NCI-H226 (cell line): ENCODE measurements around the gene GBGT1.
"Not testable (repeated sequence)": the region's sequence is repeated elsewhere in the genome, so short reads cannot be mapped to it uniquely, and the experiment has no call there.

Source experiments
- DNase-seq: peaks from one replicate; pipeline ENCODE4 v3.0.0-alpha.2; 2015

GBGT1 gene

GRCh38 chr9:133194597-133194996 is 30.9 kb upstream of the GBGT1 start:
- no peak for DNase-seq

GRCh38 chr9:133191989-133192388 is 28.3 kb upstream of the GBGT1 start:
- no peak for DNase-seq

DNA sequence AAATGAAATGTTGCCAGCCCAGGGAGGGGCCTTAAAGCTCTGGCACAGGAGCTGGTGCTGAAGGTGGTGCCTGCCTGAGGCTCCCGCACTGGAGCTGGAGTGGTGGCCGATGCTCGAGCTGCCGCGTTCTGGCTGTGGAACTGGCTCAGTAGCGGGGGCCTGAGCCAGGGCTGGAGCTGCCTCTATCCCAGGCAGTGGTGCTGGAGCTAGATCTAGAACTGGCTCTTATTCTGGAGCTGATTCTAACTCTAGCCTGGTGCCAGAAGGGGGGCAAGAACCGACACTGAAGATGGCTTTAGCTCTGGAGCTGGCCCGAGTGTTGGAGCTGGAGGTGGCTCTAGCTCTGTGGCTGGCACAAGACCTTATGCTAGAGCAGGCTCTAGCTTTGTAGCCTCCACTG is 26.1 kb upstream of the GBGT1 start:
- DNase-seq, result no peak

DNA sequence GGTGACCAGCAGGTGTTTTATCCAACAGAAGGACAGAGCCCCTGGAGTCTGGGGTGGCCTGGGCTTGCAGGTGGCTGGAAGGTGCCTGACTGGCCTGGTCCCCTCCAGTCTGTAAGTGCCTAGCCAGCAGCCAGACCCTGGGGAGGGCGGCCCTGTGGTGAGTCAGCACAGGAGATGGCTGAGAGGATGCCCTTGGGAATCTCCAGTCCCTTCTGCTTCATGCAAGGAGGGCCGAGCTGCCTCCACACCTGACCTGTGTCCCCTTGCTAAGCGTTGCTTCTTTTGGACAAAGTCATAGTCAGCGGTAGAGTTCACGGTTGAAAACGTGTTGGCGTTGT is 25.1 kb upstream of the GBGT1 start:
- no peak for DNase-seq

- DNase-seq, result no peak
Observed at GRCh38 chr9:133188006-133188842, 24.5 kb upstream of the GBGT1 start.

GRCh38 chr9:133187561-133188005 is 23.9 kb upstream of the GBGT1 start:
- no peak for DNase-seq

GRCh38 chr9:133186736-133187135 is 23.0 kb upstream of the GBGT1 start:
- DNase-seq, result no peak

DNA sequence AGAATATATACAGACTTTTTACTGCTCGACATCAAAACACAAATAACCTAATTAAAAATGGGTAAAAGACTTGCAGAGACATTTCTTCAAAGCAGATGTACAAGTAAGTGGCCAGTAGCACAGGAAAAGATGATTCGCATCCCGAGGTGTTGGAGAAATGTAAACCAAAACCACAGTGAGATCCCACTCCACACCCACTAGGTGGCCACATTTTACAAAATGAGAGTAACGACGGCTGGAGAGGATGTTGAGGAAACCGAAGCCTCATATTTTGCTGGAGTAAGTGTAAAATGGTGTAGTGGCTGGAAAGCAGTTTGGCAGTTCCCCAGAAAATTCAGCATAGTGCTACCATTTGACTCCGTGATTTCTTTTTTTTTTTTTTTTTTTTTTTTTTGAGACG is 21.3 kb upstream of the GBGT1 start:
- peak; percentile 70 for DNase-seq

GRCh38 chr9:133182151-133182550 is 18.4 kb upstream of the GBGT1 start:
- DNase-seq, result no peak

- no peak for DNase-seq
Observed at GRCh38 chr9:133181561-133181960, 17.8 kb upstream of the GBGT1 start.

GRCh38 chr9:133180953-133181352 is 17.2 kb upstream of the GBGT1 start:
- DNase-seq, result no peak

DNA sequence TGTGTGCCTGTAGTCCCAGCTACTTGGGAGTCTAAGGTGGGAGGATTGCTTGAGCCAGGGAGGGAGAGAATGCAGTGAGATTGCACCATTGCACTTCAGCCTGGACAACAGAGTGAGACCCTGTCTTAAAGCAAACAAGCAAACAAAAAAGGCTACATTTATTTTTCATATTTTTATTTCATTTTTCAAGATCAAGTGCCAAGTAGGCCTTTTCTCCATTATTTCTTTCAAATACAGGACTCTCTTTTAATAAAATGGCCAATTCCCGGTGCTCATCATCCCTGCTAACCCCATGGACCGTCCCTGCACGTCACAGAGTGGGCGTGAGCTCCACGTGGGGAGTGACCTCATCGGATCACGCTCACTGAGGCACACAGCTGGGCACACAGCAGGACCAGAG is 9.3 kb upstream of the GBGT1 start:
- DNase-seq, result no peak

DNA sequence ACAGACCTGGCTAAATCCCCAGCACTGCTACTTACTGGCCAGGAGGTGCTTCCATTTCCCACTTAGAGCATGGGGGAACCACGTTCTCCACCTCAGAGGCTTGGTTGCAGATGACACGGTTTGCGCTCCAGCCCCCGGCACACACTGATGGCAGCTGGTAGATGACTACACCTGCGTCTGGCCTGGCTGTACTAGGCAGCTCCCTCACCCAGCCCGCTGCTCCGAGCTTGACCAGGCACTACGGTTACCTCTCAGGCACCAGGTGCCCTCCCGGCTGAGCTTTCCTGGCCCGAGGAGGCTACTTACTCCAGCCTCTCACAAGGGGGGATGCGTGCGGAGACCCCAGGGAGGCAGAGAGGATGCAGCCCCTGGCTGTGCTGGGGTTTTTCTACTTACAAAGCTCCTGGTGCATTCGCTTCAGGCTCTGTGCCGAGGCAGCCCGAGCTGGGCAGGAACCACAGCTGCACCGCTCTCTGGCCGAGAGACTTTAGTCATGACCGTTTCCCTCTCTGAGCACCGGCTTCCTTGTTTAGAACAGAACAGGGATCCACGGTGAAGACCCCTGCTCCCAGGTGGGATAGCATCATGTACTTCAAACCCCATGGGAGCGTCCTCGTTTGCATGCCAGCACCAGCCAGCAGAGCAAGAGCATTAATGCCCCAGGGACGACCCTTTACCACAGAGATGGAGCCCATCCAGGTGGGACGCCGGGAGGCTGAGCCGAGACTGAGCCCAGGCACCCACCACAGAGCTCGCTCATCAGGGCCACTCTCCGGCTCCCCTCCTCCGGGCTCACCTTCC is 7.6 kb upstream of the GBGT1 start:
- no peak for DNase-seq

DNA sequence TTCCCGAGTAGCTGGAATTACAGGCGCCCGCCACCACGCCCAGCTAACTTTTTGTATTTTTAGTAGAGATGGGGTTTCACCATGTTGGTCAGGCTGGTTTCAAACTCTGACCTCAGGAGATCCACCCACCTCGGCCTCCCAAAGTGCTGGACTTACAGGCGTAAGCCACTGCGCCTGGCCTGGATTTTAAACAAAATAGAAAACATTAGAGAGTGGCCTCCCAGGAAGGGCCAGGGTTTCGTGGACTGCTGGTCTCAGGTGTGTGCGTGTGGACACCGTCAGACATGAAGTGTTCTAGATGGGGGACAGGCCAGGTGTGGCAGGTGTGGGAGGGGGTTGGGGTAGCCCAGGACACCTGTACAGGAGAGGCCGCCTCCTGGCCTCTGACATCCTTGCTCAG is 7.0 kb upstream of the GBGT1 start:
- no peak for DNase-seq

- DNase-seq, result not testable (repeated sequence)
Observed at GRCh38 chr9:133169687-133170086, 6.0 kb upstream of the GBGT1 start.

DNA sequence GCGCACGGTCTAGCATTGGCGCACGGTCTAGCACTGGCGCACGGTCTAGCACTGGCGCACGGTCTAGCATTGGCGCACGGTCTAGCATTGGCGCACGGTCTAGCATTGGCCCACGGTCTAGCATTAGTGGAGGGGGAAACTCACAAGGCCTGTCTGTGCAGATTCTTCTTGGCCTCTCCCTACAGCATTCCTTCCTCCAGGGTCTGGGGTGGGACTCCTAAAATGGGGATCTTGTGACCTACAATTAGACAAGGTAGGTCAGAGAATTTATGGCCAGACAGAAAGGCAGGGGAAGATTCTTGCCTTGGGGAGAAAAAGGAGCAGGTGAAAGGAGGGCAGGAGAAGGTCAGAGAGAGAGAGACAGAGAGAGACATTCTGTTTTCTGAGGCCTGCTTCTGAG is 5.4 kb upstream of the GBGT1 start:
- no peak for DNase-seq

- DNase-seq, result no peak
Observed at GRCh38 chr9:133168432-133168831, 4.7 kb upstream of the GBGT1 start.

DNA sequence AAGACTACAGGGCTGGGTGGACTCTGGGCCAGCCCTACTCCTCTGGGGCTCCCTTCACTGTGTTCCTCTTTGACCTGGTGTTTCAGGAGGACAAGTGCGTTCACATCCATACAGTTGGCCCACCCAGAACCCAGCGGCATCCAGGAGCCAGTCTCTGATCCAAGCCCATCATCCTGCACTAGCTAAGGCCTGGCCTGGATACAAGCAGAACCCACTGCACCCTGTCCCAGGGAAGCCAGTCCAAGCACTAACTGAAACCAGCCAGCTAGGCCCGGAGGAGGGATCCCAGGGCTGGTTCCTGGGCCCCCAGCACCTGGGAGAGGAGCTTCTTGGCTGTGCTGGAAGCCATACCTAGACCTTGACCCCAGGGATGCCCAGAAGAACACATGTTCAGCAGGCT is 4.1 kb upstream of the GBGT1 start:
- DNase-seq, result no peak

DNA sequence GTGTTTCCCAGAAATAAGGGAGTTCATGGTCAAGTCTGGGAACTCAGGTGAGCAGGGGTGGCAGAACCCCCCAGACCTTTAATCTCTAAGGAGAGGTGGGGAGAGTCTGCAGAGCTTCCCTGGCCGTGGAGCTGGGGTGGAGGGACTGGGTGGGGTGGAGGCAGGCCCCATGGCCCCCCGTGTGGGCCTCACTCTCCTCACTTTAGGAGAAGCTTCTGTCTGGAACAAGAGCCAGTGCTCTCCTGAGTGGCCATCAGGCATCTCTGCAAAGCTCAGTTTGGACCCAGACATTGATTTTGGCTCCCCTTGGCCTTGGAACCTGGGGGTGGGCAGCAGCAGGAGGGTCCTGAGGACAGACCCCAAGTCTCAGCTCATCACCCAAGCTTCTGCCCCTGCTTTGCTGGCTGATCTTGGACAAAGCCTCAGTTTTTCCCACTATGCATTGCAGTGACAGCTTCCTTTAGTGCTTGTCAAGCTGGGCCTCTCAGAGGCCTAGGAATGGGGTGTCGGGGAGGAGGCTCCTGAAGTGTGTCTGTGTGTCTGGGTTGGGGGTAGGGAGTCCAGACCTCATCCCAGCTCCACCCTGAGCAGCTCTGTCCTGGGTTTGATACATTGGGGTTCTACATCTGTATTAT is 3.5 kb upstream of the GBGT1 start:
- no peak for DNase-seq

DNA sequence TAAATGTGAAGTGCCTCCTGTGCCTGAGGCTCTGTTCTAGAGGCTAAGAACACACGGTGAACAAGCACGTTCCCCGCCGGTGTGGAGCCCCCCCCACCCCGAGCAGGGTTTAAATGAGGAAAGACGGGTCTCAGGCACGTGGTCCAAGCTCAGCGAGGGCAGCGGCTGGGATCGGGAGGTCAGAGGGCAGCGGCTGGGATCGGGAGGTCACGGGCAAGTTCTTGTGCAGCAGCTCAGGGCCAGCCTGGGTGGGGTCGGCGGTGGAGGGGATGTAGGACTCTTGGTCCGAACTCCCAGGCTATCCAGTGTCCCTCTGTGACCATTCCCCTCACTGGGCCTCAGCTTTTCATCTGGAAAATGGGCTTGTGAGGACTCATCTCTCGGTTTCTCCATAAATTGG is 2.7 kb upstream of the GBGT1 start:
- DNase-seq, result no peak

DNA sequence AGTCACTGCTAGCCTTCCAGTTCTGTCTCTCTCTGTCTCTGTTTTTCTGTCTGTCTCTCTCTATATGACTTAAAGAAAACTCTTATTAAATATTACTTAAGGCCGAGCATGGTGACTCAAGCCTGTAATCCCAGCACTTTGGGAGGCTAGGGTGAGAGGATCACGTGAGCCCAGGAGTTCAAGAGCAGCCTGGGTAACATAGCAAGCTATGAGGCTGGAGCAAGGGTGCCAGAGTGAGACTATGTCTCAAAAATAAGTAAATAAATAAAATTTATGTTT is 1.7 kb upstream of the GBGT1 start:
- no peak for DNase-seq

DNA sequence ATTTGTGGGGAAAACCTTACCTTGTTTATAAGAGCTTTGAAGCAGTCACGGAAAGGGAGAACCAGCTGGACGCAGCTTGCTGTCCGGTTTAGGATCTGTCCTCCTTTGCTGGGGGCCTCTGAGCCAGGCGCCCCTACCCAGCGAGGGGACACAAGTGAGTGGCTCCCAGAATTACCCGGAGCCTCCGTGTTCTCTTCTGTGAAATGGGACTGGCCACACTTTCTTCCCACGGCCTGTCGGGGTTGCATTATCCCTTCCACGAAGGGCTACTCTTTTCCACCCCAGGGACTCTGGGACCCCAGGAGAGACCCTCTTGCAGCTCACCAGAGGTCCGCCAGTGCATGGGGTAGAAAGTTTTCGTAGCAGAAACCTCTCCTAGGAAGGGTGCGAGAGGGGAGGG is 477 bp upstream of the GBGT1 start:
- DNase-seq, result no peak

- no peak for DNase-seq
Observed at GRCh38 chr9:133162861-133163503, 732 bp downstream of the GBGT1 start.

- no peak for DNase-seq
Observed at GRCh38 chr9:133161547-133161950, 2.2 kb downstream of the GBGT1 start.
